ENCODE measurements around the gene OR4E2.

GRCh38 chr14:21669284-21669683 lies 15.6 kb downstream of the OR4E2 start:
- TF ChIP-seq CTCF (IDR thresholded peaks at IDR 0.05) (no peak), POLR2A (IDR thresholded peaks at IDR 0.05) (no peak), EP300 (IDR thresholded peaks at IDR 0.05) (no peak)
